GM12878 (cell line): ENCODE results near the gene DPH6. TPM values are rescaled to one million over a fixed set of nuclear protein-coding genes. Genes with fewer than 3 reads are reported as not detected.

Source experiments
- ATAC-seq: fragments of 200-7000 bp; cut with Tn5 transposase; 3 replicates; pipeline ENCODE4 v1.9.1; 2020; ENCODE audit warnings: mild to moderate bottlenecking, moderate library complexity
- BruUV-seq: library from RNA; stranded (reverse); fragments of 400-500 nt; replicated peaks from 2 replicates; lab custom pipeline; 2021; lab: Mats Ljungman, UMichigan
- CTCF ChIA-PET: fragments of 300-600 bp; sonication (Branson Sonifier 250); formaldehyde crosslinking; extraction: SDS; loops from one replicate; lab custom pipeline; 2021; ENCODE audit warnings: inconsistent platforms; lab: Yijun Ruan, JAX
- POLR2A ChIA-PET: fragments of 350-600 bp; formaldehyde crosslinking; extraction: SDS; loops from one replicate; lab custom pipeline; 2021; ENCODE audit warnings: inconsistent platforms; lab: Charles Lee
- RAD21 ChIA-PET: fragments of 300-600 bp; sonication (Branson Sonifier 250); formaldehyde crosslinking; loops from one replicate; lab custom pipeline; 2023; ENCODE audit warnings: antibody characterized with exemption; ENCODE audit not compliant: unreplicated experiment; lab: Charles Lee
- SMC1A ChIA-PET: fragments of 300-600 bp; sonication (Branson Sonifier 250); formaldehyde crosslinking; loops from one replicate; lab custom pipeline; 2023; ENCODE audit not compliant: unreplicated experiment, uncharacterized antibody; lab: Charles Lee
- DNase-seq: peaks from one replicate; pipeline ENCODE4 v3.0.0-alpha.2; 2011; ENCODE audit warnings: low read depth, low spot score
- FAIRE-seq: peaks from 3 replicates; lab custom pipeline; 2011; peaks lifted over from hg19 to GRCh38; lab: Jason Lieb, UNC
- H2AFZ ChIP-seq: 2 replicates; pipeline ENCODE4 v1.6.0; 2011; ENCODE audit warnings: low read depth, low read length, control low read depth; ENCODE audit not compliant: control insufficient read depth
- H3K27ac ChIP-seq: 2 replicates; pipeline ENCODE4 v1.5.1; 2011; ENCODE audit warnings: control low read depth; ENCODE audit not compliant: control insufficient read depth, insufficient read depth
- H3K27me3 ChIP-seq, 2 experiments: replicated peaks in 1 of 2; 2 replicates each; pipeline versions ENCODE4 v1.6.0 to v1.6.1; 2011; ENCODE audit warnings: low read length in 1 of 2; ENCODE audit not compliant: control insufficient read depth in 2 of 2, insufficient read depth in 2 of 2
- H3K36me3 ChIP-seq, 2 experiments: 2 replicates each; pipeline ENCODE4 v1.5.1; 2011; ENCODE audit warnings: low read length in 1 of 2; ENCODE audit not compliant: control insufficient read depth in 2 of 2, insufficient read depth in 2 of 2
- H3K4me1 ChIP-seq: 2 replicates; pipeline ENCODE4 v1.6.1; 2011; ENCODE audit warnings: mild to moderate bottlenecking, low read length, moderate library complexity, mixed read lengths; ENCODE audit not compliant: control insufficient read depth, insufficient read depth
- H3K4me2 ChIP-seq: 2 replicates; pipeline ENCODE4 v1.6.0; 2011; ENCODE audit warnings: control low read depth; ENCODE audit not compliant: control insufficient read depth, insufficient read depth
- H3K4me3 ChIP-seq: fragments of 200-600 bp; sonication (generic); 2 replicates; pipeline ENCODE4 v1.5.1; 2016
- H3K79me2 ChIP-seq: 2 replicates; pipeline ENCODE4 v1.6.0; 2011; ENCODE audit warnings: low read length; ENCODE audit not compliant: control insufficient read depth, insufficient read depth
- H3K9ac ChIP-seq: 2 replicates; pipeline ENCODE4 v1.8.0; 2011; ENCODE audit warnings: low read length, control low read depth, mixed read lengths; ENCODE audit not compliant: control insufficient read depth, insufficient read depth
- H3K9me3 ChIP-seq: replicated peaks from 3 replicates; pipeline ENCODE4 v1.5.1; 2011; ENCODE audit warnings: mild to moderate bottlenecking, low read length; ENCODE audit not compliant: control insufficient read depth, insufficient read depth
- H4K20me1 ChIP-seq: 2 replicates; pipeline ENCODE4 v1.6.0; 2011; ENCODE audit not compliant: control insufficient read depth, insufficient read depth
- ASH2L ChIP-seq: fragments of 300-600, 200-600 bp; sonication (generic); IDR thresholded peaks from 2 replicates; pipeline ENCODE4 v1.6.1; 2017; ENCODE audit warnings: low read depth, mild to moderate bottlenecking, borderline replicate concordance
- CEBPB ChIP-seq, 2 experiments: fragments of 150-350 bp in 1 of 2; IDR thresholded peaks; 2 replicates each; pipeline ENCODE4 v1.6.1; 2012 to 2014; ENCODE audit warnings: low read depth in 2 of 2, low read length in 2 of 2, borderline replicate concordance in 1 of 2, inconsistent platforms in 1 of 2
- EED ChIP-seq: sonication (generic); IDR thresholded peaks from 2 replicates; pipeline ENCODE4 v1.6.1; 2016; ENCODE audit warnings: antibody characterized with exemption, low read depth
- HDGF ChIP-seq: fragments of 450-650 bp; IDR thresholded peaks from 2 replicates; pipeline ENCODE4 v1.6.1; 2016; ENCODE audit warnings: antibody characterized with exemption
- MYC ChIP-seq: IDR thresholded peaks from 2 replicates; pipeline ENCODE4 v1.6.1; 2011; ENCODE audit warnings: mild to moderate bottlenecking, low read length, moderate library complexity, inconsistent platforms; ENCODE audit not compliant: insufficient read depth, insufficient replicate concordance, insufficient read length, severe bottlenecking
- NFYB ChIP-seq: IDR thresholded peaks from 2 replicates; pipeline ENCODE4 v1.6.1; 2011; ENCODE audit warnings: low read depth, mild to moderate bottlenecking, low read length, improper control_type of control experiment, moderate library complexity; ENCODE audit not compliant: insufficient read depth
- POLR2AphosphoS5 ChIP-seq: IDR thresholded peaks from 2 replicates; pipeline ENCODE4 v1.6.1; 2011; ENCODE audit warnings: mild to moderate bottlenecking, low read length, inconsistent platforms
- RB1 ChIP-seq: fragments of 450-650 bp; formaldehyde crosslinking; IDR thresholded peaks from 2 replicates; pipeline ENCODE4 v1.6.1; 2017; ENCODE audit warnings: mild to moderate bottlenecking, borderline replicate concordance
- TAF1 ChIP-seq: IDR thresholded peaks from 2 replicates; pipeline ENCODE4 v1.6.1; 2011; ENCODE audit warnings: mild to moderate bottlenecking, low read depth, low read length, borderline replicate concordance
- ZNF384 ChIP-seq: IDR thresholded peaks from 2 replicates; pipeline ENCODE4 v1.6.1; 2012; ENCODE audit warnings: low read depth, mild to moderate bottlenecking, low read length, improper control_type of control experiment, borderline replicate concordance
- ZNF687 ChIP-seq: fragments of 450-650 bp; IDR thresholded peaks from 2 replicates; pipeline ENCODE4 v1.6.1; 2017; ENCODE audit warnings: mild to moderate bottlenecking, moderate library complexity
- WGBS: methylation state at CpG from one replicate; pipeline ENCODE4 v1.1.6; 2016; ENCODE audit warnings: low lambda C conversion rate; ENCODE audit not compliant: insufficient replicate concordance, insufficient coverage; ENCODE audit errors: missing lambda C conversion rate; 5-methylcytosine and 5-hydroxymethylcytosine counted together
- in situ Hi-C: fragments of 300-500 bp; cut with MboI; formaldehyde crosslinking; loops from 9 replicates; pipeline ENCODE4 v1.14.3; 2018; ENCODE audit warnings: mixed read lengths
- intact Hi-C: fragments of 100-400 bp; cut with micrococcal nuclease; formaldehyde crosslinking; loops from one replicate; pipeline ENCODE4 v1.14.2; 2022; ENCODE audit not compliant: unreplicated experiment
- polyA plus RNA-seq, 11 experiments: library from polyadenylated mRNA; depleted of rRNA in 4 of 11; unstranded in 6 of 11; stranded (reverse) in 5 of 11; fragments of >200 nt; fragmentation: Nextera tagmentation in 4 of 11; fragmentation: Illumina TruSeq in 1 of 11; extraction: Ambion mirVana in 4 of 11; extraction: Trizol in 1 of 11; gene quantifications; 1 replicate in 1 of 11; 2 replicates in 10 of 11; pipeline versions ENCODE4 v1.2.1 to v1.2.3, GENCODE V29; 2011 to 2016; ENCODE audit warnings: inconsistent platforms in 2 of 11, missing spikeins in 2 of 11, low read depth in 1 of 11
- total RNA-seq, 4 experiments: library from RNA; depleted of rRNA in 3 of 4; stranded (reverse); fragments of >200 nt in 3 of 4; fragmentation: Illumina TruSeq in 1 of 4; extraction: Trizol in 1 of 4; gene quantifications; 2 replicates each; pipeline versions ENCODE4 v1.2.1 to v1.2.3, GENCODE V29; 2013 to 2021
- TF ChIP-seq, protein P1 (sequence below): fragments of 450-650 bp; IDR thresholded peaks from 2 replicates; pipeline ENCODE4 v1.6.1; 2017; ENCODE audit warnings: mild to moderate bottlenecking, low read depth, inconsistent platforms; ENCODE audit not compliant: poor library complexity, severe bottlenecking
- TF ChIP-seq, protein P2 (sequence below): IDR thresholded peaks from 2 replicates; pipeline ENCODE4 v1.6.1; 2011; ENCODE audit warnings: low read depth, mild to moderate bottlenecking, low read length, moderate library complexity, borderline replicate concordance; ENCODE audit errors: extremely low read depth

The DPH6 gene
- total and polyA plus RNA-seq, 10 of the 15 experiments (the other 5 are each of a cell fraction or from before 2014, with no cell fraction given) = 9.0 to 68.5 (median 17.1) TPM

DNA sequence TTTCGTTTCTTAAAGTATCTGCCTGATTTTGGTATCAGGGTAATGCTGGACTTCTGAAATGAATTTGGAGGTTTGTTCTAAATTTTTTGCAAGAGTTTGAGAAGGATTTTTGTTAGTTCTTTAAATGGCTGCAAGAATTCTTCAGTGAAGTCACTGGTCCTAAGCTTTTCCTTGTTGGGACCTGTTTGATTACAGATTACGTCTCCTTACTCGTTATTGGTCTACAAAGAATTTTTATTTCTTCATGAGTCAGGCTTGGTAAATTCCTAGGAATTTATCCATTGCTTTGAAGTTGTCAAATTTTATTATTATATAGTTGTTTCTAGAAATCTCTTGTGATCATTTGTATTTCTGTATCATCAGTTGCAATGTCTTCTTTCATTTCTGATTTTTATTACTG is 196.0 kb downstream of the DPH6 start (continued):
- TF ChIP-seq, protein P1, sequence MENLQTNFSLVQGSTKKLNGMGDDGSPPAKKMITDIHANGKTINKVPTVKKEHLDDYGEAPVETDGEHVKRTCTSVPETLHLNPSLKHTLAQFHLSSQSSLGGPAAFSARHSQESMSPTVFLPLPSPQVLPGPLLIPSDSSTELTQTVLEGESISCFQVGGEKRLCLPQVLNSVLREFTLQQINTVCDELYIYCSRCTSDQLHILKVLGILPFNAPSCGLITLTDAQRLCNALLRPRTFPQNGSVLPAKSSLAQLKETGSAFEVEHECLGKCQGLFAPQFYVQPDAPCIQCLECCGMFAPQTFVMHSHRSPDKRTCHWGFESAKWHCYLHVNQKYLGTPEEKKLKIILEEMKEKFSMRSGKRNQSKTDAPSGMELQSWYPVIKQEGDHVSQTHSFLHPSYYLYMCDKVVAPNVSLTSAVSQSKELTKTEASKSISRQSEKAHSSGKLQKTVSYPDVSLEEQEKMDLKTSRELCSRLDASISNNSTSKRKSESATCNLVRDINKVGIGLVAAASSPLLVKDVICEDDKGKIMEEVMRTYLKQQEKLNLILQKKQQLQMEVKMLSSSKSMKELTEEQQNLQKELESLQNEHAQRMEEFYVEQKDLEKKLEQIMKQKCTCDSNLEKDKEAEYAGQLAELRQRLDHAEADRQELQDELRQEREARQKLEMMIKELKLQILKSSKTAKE = no peak

GRCh38 chr15:35330916-35331315 is 215.0 kb downstream of the DPH6 start:
- no peak overlapping the region for H3K4me2 ChIP-seq
- H3K36me3 ChIP-seq = no peaks in the 10 kb centered on the region
- no peaks in the 10 kb centered on the region for H3K79me2 ChIP-seq
- in situ Hi-C loops = no loop called here
- H2AFZ ChIP-seq = no peak overlapping the region
- RAD21 ChIA-PET = no interaction called here
- no peak for FAIRE-seq
- SMC1A ChIA-PET = no interaction called here
- no peak overlapping the region for H3K27ac ChIP-seq
- DNase-seq = no peak
- no TSS peak for BruUV-seq
- no peaks in the 10 kb centered on the region for H3K9me3 ChIP-seq
- intact Hi-C loops = no loop called here
- CTCF ChIA-PET = no interaction called here
- POLR2A ChIA-PET = no interaction called here
- no peaks in the 10 kb centered on the region for H4K20me1 ChIP-seq
- no peak overlapping the region for H3K9ac ChIP-seq
- no peak overlapping the region for H3K4me3 ChIP-seq
- 88% methylated on average over 3 of the region's 3 CpGs for WGBS
- no peak for ATAC-seq
- H3K4me1 ChIP-seq = no peaks in the 10 kb centered on the region
- no peaks in the 10 kb centered on the region for H3K27me3 ChIP-seq
- TF ChIP-seq ASH2L (no peak), ZNF384 (no peak), POLR2AphosphoS5 (no peak), CEBPB (IDR thresholded peaks at IDR 0.05; ENCODE audit: borderline replicate concordance in 1 of 2, low read depth in 2 of 2, low read length in 2 of 2) (no peak), EED (no peak), ZNF687 (no peak), MYC (no peak), RB1 (no peak), HDGF (no peak), TAF1 (no peak), NFYB (no peak)
- TF ChIP-seq, protein P2, sequence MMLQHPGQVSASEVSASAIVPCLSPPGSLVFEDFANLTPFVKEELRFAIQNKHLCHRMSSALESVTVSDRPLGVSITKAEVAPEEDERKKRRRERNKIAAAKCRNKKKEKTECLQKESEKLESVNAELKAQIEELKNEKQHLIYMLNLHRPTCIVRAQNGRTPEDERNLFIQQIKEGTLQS = no peak
